ENCODE data around the gene SLC25A22.

SLC25A22 gene

GRCh38 chr11:802693-803466 lies 4.8 kb upstream of the SLC25A22 start:
- DNase-seq = no peak

- no peak for DNase-seq
These were observed 4.0 kb upstream of the SLC25A22 start for GRCh38 chr11:802018-802617.

GRCh38 chr11:801097-801780 lies 3.2 kb upstream of the SLC25A22 start:
- DNase-seq = no peak

- DNase-seq = no peak
These were observed 2.4 kb upstream of the SLC25A22 start for GRCh38 chr11:800473-800872.

GRCh38 chr11:799641-800316 lies 1.7 kb upstream of the SLC25A22 start:
- no peak for DNase-seq

- DNase-seq = peak; percentile 91
These were observed 587 bp downstream of the SLC25A22 start for GRCh38 chr11:797296-798092.

- no peak for DNase-seq
These were observed 1.4 kb downstream of the SLC25A22 start for GRCh38 chr11:796565-797295.

- peak; percentile 89 for DNase-seq
These were observed 2.2 kb downstream of the SLC25A22 start for GRCh38 chr11:795634-796564.

- no peak for DNase-seq
These were observed 3.1 kb downstream of the SLC25A22 start for GRCh38 chr11:794766-795633.

GRCh38 chr11:794013-794765 lies 3.9 kb downstream of the SLC25A22 start:
- DNase-seq = no peak

- DNase-seq = no peak
These were observed 4.5 kb downstream of the SLC25A22 start for GRCh38 chr11:793556-793955.

- no peak for DNase-seq
These were observed 5.2 kb downstream of the SLC25A22 start for GRCh38 chr11:792873-793272.

GRCh38 chr11:792535-792821 lies 5.6 kb downstream of the SLC25A22 start:
- no peak for DNase-seq

- DNase-seq = no peak
These were observed 6.2 kb downstream of the SLC25A22 start for GRCh38 chr11:791658-792534.

GRCh38 chr11:790721-791564 lies 7.1 kb downstream of the SLC25A22 start:
- DNase-seq = no peak

- no peak for DNase-seq
These were observed 8.1 kb downstream of the SLC25A22 start, which contains the start of gene CEND1 for GRCh38 chr11:789943-790342. Gene CEND1, minus strand, starts transcription at chr11:790090. Its CDS starts 1,514 bp downstream, at chr11:788576.
